Fibroblast of the conjunctiva (primary cell): ENCODE results near the gene OXGR1.
"Not testable (repeated sequence)": the region's sequence is repeated elsewhere in the genome, so short reads cannot be mapped to it uniquely, and the experiment has no call there.

Source experiments
- DNase-seq: peaks from one replicate; pipeline ENCODE4 v3.0.0-alpha.2; 2010; ENCODE audit warnings: low read depth

The OXGR1 gene

DNA sequence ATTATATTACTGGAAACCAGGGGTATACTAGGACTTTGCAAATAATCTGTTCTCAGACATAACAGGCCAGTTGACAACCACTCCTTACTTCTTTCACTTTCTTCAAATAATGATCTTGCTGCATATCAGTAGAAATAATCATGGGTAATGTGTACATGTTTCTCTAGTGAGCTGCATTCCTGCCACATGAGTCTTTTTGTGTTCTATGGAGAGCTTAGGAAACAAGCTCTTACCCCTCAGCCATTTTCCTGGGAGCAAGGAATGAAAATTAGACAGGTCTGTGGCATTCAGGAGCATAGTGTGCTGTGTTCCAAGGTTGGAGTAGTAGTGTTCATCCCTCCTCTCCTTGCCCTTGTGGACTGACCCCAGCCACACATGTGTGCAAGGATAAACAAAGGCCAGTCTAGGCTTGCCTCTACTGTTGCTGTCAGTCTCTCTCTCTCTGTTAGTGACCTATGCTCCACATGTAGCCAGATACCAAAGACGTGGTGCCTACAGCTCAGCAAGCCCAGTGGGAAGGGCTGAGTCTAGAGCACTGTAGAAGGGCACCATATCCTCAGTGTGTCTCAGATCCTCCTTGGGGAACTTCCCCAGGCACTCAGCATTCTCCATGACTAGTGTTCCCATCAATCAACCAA, 11.5 kb upstream of the OXGR1 start:
- DNase-seq: no peak

DNA sequence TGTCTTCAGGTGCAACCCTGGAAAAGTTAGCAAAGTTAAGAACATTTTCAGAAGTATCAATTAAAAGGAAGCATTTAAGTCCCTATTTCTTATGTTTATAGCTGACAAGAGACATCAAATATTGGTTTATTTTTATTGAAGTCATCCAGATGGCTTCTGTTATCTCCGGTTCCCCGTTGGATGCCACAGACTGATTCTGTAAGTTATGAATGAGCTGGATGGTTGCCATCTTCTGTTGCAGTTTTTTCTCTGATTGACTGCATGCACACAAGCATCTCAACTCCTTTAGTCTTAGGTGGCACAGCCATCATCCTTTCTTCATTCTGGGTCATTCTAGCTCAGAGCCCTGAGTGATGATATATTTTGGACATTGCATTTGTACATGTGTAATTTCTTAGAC, 10.6 kb upstream of the OXGR1 start:
- no peak for DNase-seq

DNA sequence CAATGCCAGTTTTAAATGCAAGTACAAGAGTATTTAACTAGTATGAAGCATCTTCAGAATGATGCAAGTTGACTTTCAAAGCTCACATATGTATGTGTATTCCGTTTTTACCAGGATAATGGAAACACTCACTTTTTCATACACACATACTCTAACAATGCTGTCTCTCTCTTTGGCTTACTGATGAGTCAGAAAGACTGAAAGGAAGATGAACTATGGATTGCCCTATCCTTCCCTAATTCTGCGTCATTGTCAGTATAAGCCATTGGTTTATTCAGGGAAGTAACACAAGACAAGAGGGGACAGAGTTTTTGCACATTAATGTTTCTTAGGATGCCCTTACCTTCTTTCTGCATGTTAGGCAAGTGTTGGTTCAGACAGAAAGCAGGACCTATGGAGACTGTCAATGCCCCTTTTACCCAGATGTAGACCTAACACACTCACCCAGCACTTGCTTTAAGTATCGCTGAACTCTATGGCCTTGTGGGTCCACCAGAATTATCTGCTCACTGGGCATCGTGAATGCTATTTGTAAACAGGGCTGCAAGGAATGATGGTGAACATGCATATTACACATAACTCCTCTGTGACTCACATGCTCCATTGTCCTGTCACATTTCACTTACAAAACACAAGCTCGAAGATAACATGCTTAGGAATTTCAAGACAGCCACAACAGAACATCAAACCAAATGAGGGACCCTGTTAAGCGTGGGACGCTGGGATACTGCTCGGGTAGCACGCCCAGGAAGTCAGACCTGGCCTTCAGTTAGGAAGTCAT, 10.0 kb upstream of the OXGR1 start:
- DNase-seq: peak; percentile 37

DNA sequence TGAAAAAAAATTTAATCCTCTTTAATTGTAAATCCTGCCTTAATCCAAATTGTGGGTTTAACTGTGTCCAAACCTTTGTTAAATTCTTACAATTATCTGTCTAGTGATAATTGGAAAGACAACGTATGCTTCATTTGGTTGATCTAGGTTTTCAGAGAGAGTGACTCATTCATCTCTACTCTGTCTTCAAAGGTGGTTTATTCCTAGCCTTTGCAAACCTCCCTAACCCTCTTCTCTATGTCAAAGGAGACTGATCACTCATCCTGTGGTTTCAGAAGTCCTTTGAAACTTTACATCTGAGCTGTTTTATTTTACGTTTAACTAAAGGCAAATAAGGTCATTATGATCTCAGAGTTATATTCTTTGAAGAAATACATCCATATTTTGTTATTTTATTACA, 8.8 kb upstream of the OXGR1 start:
- DNase-seq: no peak

DNA sequence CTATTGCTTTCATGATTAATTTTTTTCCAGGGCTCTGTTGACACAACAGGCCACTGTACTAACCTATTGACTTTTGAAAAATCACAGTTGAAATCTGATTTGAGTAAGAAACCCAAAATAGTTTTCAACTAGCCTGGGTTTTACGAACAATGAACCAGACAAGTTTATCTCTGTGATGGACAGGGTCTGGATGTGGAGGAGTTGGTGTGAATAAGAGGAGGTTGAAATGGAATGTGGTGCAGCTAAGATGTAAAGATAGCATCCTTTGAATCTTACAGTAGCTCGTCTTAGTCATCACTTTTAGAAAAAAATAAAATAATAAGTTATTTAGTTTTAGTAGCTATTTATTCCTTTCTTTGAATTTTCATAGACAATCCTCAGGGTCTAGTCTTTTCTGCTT, 8.3 kb upstream of the OXGR1 start:
- no peak for DNase-seq

DNA sequence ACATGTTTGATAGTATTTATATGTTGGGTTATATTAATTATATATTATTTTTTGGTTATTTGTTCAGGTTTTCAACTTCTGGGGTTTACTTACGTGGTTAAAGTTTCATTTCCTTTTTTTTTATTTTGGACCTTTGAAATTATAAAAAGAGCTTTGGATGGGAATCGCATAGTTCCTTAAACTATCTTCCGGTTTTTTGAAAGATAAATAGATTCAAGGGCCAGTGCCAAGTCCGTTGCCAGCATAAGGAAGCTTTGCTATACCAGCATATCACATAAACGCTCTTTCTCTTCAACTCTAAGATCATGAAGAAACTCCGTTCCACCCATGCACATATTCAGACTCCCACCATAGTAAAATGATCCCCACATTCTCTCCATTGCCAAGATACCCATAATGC, 7.4 kb upstream of the OXGR1 start:
- DNase-seq: no peak

DNA sequence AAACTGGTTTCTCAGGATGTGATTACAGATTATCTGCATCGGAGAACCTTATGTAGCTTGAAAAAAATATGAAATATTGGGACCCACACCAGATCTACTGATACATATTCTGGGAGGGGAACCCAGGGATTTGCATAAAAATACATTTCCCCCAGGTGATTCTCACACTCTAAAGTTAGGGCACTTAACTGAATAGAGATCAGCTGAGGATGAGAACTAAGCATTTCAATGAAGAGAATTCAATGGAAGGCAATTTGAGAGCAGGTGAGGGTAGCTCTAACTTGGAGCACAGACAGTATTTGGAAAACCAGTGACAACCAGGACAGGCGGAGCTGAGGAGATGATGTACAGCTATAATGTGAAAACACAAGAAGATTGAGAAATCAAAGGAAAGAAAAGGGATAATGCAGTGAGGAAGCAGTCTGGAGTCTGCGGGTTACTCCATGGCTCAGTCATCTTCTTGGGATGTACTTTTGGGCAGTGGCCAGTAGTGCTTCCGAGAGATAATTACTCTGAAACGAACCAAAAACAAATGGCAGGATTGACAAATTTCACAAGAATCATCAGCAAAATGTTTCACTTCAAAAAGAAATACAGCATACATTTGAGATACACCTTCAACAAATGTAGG, 6.1 kb upstream of the OXGR1 start:
- DNase-seq: no peak

DNA sequence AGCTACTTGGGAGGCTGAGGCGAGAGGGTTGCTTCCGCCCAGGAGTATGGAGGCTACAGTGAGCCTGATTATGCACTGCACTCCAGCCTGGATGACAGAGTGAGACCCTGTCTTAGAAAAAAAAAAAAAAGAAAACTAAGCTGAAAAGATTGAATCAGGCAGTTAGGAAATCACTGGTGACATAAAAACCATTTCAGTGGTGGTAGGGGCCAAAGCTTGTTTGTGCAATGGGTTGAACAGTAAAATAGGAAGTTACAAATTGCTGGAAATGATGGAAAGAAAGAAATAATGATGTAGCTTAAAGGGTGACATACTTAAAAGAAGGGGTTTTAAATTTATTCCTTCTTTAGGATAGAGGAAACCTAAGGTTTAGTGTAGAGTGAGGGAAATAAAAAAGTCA, 4.8 kb upstream of the OXGR1 start:
- DNase-seq: no peak

DNA sequence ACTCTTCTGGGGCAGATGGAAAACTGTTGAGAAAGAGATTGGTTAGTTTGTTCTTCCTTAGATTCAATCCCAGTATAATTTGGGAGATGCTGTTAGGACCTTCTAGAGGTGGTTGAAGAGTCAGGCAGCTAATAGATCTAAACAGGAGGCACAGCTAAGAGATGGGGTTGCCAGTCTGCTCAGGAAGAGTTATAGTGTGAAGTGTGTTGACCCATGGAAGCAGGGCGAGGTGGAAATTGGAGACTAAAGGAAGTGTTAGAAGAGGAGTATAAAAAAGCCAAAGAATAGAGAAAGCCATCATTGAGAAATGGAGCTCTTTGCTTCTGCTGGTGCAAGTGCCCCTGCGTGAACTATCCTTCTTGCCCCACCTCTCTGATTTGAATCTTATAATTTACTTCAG, 3.8 kb upstream of the OXGR1 start:
- no peak for DNase-seq

DNA sequence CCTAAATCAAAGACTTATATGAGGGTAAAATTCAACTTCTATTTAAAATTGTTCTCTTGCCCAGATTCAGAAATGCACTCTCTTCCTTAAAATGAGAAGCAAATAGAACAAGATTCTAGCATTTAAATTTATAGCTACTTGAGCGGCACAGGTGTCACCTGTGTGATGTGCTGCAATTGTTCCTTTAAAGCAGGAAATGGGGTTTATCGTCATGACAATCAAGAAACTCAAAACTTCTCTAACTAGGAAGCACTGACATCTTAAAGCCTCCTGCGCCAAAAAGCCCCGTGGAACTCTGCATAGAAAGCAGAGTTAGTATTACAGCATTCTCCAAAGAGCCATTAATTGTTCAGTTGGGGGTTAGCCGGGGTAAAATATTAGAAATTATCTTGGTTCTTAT, 2.6 kb upstream of the OXGR1 start:
- no peak for DNase-seq

DNA sequence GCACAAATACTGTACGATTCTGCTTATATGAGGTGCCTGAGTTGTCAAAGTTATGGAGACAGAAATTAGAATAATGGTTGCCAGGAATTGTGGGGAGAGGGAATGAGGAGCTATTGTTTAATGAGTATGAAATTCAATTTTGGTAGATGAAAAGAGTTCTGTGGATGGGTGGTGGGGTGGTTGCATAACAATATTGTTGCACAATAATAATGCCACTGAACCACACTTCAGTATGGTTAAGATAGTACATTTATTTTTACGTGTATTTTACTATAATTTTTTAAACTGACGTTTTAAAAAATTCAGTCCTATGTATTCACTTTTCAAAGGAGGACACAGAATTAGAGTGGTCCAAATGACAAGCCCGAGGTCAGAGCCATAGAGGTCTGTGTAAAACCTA, 1.8 kb upstream of the OXGR1 start:
- DNase-seq: no peak

DNA sequence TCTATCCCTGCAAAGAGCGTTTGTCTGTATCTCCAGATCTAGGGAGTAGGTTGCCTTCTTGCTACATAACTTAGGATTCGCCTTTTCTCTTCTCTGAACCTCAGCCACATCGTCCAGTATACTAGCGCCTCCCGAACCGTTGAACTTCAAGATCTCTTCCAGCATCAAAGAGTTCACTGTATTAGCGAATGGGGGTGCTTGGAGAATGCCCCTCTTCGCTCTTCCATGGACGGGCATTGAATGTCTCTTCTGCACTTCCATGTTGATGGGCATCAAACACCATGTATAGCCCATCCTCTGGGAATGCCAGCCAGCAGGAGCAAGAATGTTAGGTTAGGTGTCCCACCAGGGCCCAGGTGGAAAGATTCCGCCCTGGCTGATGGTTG, 575 bp upstream of the OXGR1 start:
- no peak for DNase-seq

DNA sequence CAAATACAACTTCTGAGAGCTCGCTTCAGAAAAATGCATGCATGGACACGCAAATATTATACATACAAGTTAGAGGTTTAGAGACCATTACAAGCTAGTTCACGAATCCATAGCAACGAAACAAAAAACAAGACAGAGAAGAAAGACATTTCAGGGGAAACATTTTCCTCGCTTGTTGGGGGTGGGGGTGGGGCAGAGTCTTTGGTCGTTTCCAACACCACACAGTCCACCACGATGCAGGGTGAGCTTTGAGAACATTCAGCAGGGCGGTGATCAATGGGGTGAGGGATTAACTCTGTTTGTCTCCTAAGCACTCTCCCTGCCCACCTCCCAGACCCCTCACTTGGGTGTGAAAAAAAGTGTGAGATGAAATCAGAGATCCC, 651 bp downstream of the OXGR1 start:
- no peak for DNase-seq

DNA sequence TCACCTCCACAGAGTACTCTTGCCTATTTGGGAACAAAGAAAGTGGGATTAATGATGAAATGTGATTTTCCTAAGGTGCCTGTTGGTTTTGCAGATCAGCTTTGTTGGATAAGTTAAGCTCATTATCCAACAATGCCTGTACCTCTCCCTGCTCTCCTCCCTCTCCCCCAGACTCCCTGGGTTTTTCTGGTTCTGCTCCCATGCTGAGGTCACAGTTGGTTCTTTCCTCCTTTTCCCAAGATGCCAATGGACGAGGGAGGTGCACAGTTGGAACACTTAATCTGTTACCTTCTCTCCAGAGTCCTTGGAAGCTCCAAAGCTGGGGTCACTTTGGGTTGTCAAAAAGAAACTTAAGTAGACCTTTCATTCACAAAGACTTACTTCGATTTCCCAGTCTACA, 1.6 kb downstream of the OXGR1 start:
- DNase-seq: no peak

DNA sequence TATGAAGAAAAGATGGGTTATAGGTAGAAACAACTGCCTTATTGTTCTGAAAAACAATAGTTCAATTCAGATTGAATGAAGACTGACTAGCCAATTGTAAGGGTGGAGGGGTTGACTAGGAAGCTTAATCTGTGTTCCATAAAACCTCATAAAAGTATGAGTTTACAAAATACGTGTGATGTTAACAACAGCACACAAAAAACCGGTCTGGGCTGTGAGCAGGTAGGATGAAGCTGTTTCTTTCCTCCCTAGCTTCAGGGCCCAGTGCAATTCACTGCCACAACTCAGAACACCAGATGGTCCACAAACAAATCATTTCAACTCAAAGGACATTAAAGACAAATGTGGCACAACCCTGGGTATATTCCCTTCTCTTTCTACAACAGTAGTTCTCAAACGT, 3.2 kb downstream of the OXGR1 start:
- DNase-seq: no peak

DNA sequence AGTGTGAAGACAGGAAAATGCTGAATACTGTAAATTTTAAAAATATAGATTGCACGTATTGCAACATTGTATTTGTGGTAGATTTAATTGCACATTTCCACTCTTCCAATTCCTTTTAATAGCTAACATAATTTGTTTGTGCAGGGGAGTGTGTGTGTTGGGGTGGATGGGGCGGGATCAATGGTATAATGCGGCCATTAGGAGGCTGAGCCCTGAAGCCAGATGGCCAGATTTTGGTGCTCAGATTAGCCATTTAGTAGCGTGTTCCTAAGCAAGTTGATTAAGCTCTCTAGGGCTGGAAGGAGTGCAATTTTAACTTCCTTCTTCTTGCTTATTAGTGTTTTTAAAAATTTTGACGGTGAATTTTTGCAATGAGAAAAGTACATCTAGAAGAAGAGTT, 5.8 kb downstream of the OXGR1 start:
- DNase-seq: no peak

DNA sequence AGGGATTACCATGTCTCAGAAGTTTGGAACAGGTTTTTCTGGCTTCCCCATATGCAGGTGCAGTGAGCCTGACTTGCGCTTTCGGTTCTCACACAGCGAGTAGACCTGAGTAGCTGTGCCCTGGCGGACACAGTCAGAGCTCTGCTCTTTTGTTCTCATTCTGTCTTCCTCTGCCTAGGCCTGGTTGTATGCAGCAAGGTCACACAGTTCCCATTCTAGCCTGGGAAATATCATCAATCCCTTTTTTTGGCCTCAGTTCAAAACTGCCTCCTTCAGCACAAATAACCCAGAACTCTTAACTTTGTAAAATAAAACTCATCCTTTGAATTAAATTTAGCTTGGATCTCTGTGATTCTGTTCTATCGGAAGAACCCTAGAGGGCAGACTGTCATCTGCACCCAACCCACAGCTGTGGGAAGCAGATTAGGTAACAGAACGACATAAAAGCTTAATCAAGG, 10.2 kb downstream of the OXGR1 start:
- DNase-seq: no peak

DNA sequence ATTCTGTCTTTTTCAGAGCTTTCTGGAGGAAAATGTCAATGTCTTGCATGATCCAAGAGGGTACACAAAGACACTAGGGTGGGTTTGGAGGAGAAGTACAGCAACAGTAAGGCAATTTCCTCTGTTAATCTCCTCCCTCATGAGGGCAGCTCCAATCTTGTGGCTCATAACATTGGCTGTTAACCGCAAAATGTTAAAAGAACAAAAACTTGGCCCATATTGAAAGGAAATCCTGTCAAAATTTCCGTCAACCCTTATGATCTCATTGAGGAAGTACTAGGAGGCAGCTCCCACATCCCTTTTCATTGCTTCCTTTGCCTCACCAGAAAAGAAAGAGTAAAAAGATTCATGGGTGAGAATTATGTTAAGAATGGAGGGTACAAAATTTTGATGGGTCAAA, 11.6 kb downstream of the OXGR1 start:
- no peak for DNase-seq

DNA sequence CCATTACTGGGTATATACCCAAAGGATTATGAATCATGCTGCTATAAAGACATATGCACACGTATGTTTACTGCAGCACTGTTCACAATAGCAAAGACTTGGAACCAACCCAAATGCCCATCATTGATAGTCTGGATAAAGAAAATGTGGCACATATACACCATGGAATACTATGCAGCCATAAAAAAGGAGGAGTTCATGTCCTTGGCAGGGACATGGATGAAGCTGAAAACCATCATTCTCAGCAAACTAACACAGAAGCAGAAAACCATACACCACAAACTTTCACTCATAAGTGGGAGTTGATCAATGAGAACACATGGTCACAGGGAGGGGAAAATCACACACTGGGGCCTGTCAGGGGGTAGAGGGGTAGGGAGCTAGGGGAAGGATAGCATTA, 14.4 kb downstream of the OXGR1 start:
- not testable (repeated sequence) for DNase-seq

DNA sequence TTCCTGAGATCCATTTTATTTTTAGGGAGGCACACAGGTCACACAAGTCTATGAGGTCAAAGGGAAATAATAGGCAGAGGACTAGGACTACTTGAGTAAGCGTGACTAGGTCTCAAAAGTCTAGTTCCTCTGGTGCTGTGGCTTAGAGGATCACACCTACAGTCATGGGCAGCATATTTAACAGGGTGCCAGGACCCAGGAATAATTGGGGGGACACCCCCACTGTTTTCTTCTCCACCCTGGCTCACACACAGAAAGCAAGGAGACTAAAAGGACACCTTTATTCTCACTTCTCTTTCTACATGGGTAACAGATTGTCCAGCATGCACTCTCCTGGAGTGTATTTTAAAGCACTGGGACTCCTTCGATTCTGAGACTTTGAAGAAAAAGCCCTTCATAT, 26.2 kb downstream of the OXGR1 start:
- no peak for DNase-seq

DNA sequence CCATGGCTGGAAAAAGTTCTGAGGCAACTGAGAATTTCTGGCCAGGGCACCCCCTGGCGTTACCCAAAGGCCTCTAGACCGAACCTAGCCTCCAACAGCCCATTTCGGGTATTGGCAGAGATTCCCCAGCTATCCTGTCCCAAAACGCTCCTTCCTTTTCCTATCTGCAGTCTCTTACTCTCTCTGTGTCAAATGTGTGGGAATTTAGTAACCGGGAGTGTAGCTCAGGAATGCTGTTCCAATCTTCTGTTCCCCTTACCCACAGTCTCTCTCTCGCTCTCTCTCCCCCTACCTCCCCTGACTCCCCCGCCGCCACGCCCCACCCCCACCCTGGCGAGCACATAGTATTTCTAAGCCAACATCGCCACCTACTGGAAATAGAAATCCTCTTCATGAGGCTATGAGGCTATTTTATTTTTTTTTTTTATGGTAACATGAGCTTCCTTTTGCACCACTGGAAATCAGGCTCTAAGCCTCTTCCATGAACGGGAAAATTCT, 27.0 kb downstream of the OXGR1 start:
- no peak for DNase-seq

DNA sequence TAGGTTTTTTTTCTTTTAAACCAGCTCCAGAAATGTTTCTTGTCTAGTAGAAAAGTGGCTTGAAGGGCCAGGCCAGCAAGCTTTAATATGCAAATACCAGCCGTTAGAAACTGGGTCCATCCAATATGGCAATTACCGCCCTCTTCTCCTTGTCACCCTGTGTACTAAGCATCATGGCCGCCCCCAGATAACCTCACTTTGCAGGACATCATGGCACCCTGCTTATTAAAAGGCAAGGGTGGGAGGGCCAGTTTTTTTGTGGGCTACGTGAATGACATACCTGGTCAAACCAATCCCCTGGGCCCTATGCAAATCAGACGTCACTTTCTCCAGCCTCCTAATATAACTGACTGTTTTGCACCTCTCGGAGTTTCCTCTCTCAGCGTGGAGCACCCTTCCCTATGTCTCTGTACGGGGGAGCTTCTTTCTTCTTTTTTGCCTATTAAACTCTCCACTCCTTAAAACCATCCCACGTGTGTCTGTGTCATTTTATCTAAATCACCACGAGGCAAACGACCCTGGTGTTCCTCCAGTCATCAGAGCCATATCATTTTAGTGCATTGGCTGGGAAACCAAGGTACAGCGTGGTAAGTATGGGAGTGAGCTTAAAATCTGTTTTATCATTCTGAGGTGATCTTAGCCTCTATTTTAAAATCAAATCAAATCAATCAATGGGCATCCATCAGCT, 27.7 kb downstream of the OXGR1 start:
- no peak for DNase-seq
